Measurements from ENCODE around the gene RAD51B. TPM values are rescaled to one million over a fixed set of nuclear protein-coding genes. Genes with fewer than 3 reads are reported as not detected.

The RAD51B gene
- polyA plus RNA-seq, 1 experiment = 6.6 TPM

- POLR2A ChIA-PET = no interaction called here
- TF ChIP-seq CTCF (IDR thresholded peaks at IDR 0.05; ENCODE audit: low read depth, low read length) = no peak
- Histone ChIP-seq H3K27me3 (ENCODE audit: control insufficient read depth, insufficient read depth, low read length) (no peaks in the 10 kb centered on the region), H3K9me3 (ENCODE audit: control insufficient read depth, insufficient read depth, low read length) (no peaks in the 10 kb centered on the region), H3K4me3 (ENCODE audit: low read depth, low read length) (no peak overlapping the region), H3K27ac (ENCODE audit: low read depth, low read length) (no peak overlapping the region)
- DNase-seq (ENCODE audit: low read depth, low spot score) = no peak
- CTCF ChIA-PET = interaction anchor here (0.6 to 1.0 kb wide), 3 partner anchors 22 to 1004 kb away, joined by 3 read pairs; no protein-coding TSS in a partner anchor
Measured at GRCh38 chr14:67859169-67859749, 39.7 kb downstream of the RAD51B start.

- Histone ChIP-seq H3K9me3 (ENCODE audit: control insufficient read depth, insufficient read depth, low read length) (no peaks in the 10 kb centered on the region), H3K27ac (ENCODE audit: low read depth, low read length) (no peak overlapping the region), H3K4me3 (ENCODE audit: low read depth, low read length) (no peak overlapping the region), H3K27me3 (ENCODE audit: control insufficient read depth, insufficient read depth, low read length) (no peaks in the 10 kb centered on the region)
- DNase-seq (ENCODE audit: low read depth, low spot score) = no peak
- CTCF ChIA-PET = no interaction called here
- POLR2A ChIA-PET = no interaction called here
- TF ChIP-seq CTCF (IDR thresholded peaks at IDR 0.05; ENCODE audit: low read depth, low read length) = no peak
Measured at GRCh38 chr14:67863223-67863622, 43.6 kb downstream of the RAD51B start.

GRCh38 chr14:67875175-67876006 lies 55.8 kb downstream of the RAD51B start:
- no peak for DNase-seq (ENCODE audit: low read depth, low spot score)
- H3K9me3 ChIP-seq (ENCODE audit: control insufficient read depth, insufficient read depth, low read length) = no peaks in the 10 kb centered on the region
- ChIA-PET POLR2A (no interaction called here), CTCF (interaction anchor here (0.6 to 1.7 kb wide), 2 partner anchors 39 to 969 kb away, joined by 3 to 6 read pairs; no protein-coding TSS in a partner anchor)
- no peak overlapping the region for H3K4me3 ChIP-seq (ENCODE audit: low read depth, low read length)
- H3K27me3 ChIP-seq (ENCODE audit: control insufficient read depth, insufficient read depth, low read length) = no peaks in the 10 kb centered on the region
- TF ChIP-seq CTCF (IDR thresholded peaks at IDR 0.05; ENCODE audit: low read depth, low read length) = no peak
- H3K27ac ChIP-seq (ENCODE audit: low read depth, low read length) = no peak overlapping the region

- POLR2A ChIA-PET = no interaction called here
- CTCF ChIA-PET = no interaction called here
- DNase-seq (ENCODE audit: low read depth, low spot score) = no peak
- H3K27ac ChIP-seq (ENCODE audit: low read depth, low read length) = no peak overlapping the region
- no peaks in the 10 kb centered on the region for H3K9me3 ChIP-seq (ENCODE audit: control insufficient read depth, insufficient read depth, low read length)
- no peaks in the 10 kb centered on the region for H3K27me3 ChIP-seq (ENCODE audit: control insufficient read depth, insufficient read depth, low read length)
- no peak overlapping the region for H3K4me3 ChIP-seq (ENCODE audit: low read depth, low read length)
- TF ChIP-seq CTCF (IDR thresholded peaks at IDR 0.05; ENCODE audit: low read depth, low read length) = no peak
Measured at GRCh38 chr14:67879026-67879425, 59.4 kb downstream of the RAD51B start.

GRCh38 chr14:67881225-67881624 lies 61.6 kb downstream of the RAD51B start:
- Histone ChIP-seq H3K4me3 (ENCODE audit: low read depth, low read length) (no peak overlapping the region), H3K27ac (ENCODE audit: low read depth, low read length) (no peak overlapping the region), H3K9me3 (ENCODE audit: control insufficient read depth, insufficient read depth, low read length) (no peaks in the 10 kb centered on the region), H3K27me3 (ENCODE audit: control insufficient read depth, insufficient read depth, low read length) (no peaks in the 10 kb centered on the region)
- no peak for DNase-seq (ENCODE audit: low read depth, low spot score)
- CTCF ChIA-PET = interaction anchor here (0.9 to 4.2 kb wide), 3 partner anchors 942 to 963 kb away, joined by 3 to 32 read pairs (median 3); no protein-coding TSS in a partner anchor
- no peak for TF ChIP-seq CTCF (IDR thresholded peaks at IDR 0.05; ENCODE audit: low read depth, low read length)
- POLR2A ChIA-PET = no interaction called here

All from AG04450 (cell line).